SW480 (cell line): Measurements from ENCODE around the gene ZNF717.
"Not testable (repeated sequence)": the region's sequence is repeated elsewhere in the genome, so short reads cannot be mapped to it uniquely, and the experiment has no call there.

Experiments
- DNase-seq: peaks from one replicate; pipeline ENCODE4 v3.0.0-alpha.2; 2016; ENCODE audit warnings: low spot score

ZNF717 gene

GRCh38 chr3:75785081-75785755 lies at the start of gene ZNF717:
TSS of gene ZNF717 (minus strand) at chr3:75785549. CDS start at chr3:75783362, 2,187 bp downstream.
- DNase-seq = peak; percentile 70

GRCh38 chr3:75831076-75831475 lies 45.7 kb upstream of the ZNF717 start:
- DNase-seq = not testable (repeated sequence)

GRCh38 chr3:75818019-75818418 lies 32.7 kb upstream of the ZNF717 start:
- not testable (repeated sequence) for DNase-seq

- DNase-seq = not testable (repeated sequence)
Measured at GRCh38 chr3:75816287-75817180, 31.2 kb upstream of the ZNF717 start.

DNA sequence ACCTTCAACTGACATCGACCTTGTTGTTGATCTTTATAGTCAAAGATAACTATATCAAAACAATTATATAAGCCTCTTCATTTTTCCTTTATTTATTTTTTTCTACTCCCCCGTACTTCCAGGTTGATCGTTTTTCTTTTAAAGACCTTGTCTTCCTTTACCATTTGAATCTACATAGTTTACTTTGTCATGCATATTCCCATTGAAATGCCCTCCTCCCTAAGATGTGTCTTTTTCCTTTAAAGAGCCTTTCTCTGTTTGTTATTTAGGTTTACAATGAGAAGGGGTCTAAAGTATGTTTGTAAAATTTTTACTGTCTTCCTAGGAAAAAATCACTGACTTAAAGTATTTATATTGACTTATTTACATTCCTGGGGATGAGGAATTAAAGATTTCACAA lies 29.4 kb upstream of the ZNF717 start:
- DNase-seq = no peak

GRCh38 chr3:75782506-75782905 lies 2.8 kb downstream of the ZNF717 start:
- no peak for DNase-seq

DNA sequence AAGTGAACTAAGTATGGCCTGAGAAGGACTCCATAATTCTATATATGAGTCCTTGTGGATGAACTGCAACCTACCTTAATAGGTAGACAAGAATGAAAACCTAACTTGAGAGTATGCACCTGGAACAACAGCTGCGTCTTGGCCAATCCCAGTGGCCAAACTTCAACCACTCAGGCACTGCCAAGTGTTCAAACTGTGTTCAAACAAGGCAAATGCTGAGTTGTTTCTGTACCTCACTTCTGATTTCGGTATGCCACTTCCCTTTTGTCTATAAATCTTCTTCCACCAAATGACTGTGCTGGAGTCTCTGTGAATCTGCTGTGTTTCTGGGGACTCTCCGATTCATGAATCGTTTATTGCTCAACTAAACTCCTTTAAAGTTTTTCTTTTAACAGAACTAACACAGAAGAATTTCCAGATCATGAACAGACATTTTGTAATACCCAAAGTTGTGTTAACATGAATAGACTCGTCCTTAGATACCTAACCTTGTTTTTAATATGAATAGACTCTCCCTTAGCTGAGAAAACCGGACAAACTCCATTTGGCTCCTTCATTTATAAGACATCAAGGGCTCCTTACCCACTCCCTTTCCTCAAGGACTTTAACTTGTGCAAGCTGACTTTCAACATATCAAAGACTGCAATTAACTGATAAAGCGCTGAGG lies 4.1 kb downstream of the ZNF717 start:
- DNase-seq = no peak

DNA sequence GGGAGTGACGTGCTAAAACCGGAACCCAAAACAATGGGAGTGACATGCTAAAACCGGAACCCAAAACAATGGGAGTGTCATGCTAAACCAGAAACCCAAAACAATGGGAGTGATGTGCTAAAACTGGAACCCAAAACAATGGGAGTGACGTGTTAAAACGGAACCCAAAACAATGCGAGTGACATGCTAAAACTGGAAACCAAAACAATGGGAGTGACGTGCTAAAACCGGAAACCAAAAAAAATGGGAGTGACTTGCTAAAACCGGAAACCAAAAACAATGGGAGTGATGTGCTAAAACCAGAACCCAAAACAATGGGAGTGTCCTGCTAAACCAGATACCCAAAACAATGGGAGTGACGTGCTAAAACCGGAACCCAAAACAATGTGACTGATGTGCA lies 7.6 kb downstream of the ZNF717 start:
- not testable (repeated sequence) for DNase-seq

GRCh38 chr3:75771631-75772030 lies 13.7 kb downstream of the ZNF717 start:
- DNase-seq = not testable (repeated sequence)

DNA sequence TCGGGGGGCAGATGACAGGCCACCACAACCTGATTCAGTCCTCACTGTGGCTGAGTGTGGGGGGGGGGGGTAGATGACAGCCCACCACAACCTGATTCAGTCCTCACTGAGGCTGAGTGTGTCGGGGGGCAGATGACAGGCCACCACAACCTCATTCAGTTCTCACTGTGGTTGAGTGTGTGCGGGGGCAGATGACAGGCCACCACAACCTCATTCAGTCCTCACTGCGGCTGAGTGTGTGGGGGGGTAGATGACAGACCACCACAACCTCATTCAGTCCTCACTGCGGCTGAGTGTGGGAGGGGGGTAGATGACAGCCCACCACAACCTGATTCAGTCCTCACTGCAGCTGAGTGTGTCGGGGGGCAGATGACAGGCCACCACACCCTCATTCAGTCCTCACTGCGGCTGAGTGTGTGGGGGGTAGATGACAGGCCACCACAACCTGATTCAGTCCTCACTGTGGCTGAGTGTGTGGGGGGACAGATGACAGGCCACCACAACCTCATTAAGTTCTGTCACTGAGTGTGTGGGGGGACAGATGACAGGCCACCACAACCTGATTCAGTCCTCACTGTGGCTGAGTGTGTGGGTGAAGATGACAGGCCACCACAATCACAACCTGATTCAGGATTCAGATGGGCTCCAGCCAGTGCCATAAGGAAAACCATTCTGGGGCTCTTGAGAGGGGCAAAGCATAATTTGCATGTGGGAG lies 16.9 kb downstream of the ZNF717 start:
- DNase-seq = no peak

GRCh38 chr3:75737831-75738493 lies 47.4 kb downstream of the ZNF717 start:
- no peak for DNase-seq

DNA sequence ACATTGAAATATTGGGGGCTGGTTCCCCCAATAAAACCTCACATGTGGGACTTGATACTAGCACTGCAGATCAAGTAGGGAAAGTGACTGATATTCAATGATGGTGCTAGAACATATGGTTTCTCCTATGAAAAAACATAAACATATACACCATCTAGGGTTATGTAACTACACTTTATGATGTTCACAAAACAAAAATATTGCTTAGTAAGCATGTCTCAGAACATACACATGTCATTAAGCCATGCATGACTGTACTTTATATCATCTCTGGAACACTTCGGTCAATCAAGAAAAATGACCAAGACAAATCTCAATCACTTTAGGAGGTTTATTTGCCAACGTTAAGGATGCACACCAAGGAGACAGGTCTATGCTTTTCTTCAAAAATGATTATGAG lies 57.4 kb downstream of the ZNF717 start:
- DNase-seq = no peak

DNA sequence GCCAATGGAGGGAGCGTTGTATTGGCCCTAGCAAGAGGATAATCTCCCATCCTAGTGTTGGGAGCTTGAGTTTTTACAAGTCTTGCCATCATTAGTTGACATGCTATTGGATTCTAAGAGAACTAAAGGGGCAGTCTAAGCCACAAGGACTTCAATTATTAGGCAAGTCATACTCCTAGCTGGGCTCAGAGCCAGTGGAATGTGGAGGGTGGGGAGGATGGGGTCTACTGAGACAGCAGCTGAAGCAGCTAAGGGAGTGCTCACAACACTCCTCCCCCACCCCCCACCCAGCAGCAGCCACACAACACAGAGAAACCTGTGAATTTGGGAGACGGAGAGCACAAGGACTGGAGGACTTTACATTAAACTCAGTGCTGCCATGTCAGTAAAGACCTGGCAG lies 93.3 kb downstream of the ZNF717 start:
- DNase-seq = no peak

- DNase-seq = no peak
Measured at GRCh38 chr3:75687323-75687722, 98.0 kb downstream of the ZNF717 start.
